ENCODE data around the gene RABGAP1L.
"Not testable (repeated sequence)": the region's sequence is repeated elsewhere in the genome, so short reads cannot be mapped to it uniquely, and the experiment has no call there.

Gene RABGAP1L

DNA sequence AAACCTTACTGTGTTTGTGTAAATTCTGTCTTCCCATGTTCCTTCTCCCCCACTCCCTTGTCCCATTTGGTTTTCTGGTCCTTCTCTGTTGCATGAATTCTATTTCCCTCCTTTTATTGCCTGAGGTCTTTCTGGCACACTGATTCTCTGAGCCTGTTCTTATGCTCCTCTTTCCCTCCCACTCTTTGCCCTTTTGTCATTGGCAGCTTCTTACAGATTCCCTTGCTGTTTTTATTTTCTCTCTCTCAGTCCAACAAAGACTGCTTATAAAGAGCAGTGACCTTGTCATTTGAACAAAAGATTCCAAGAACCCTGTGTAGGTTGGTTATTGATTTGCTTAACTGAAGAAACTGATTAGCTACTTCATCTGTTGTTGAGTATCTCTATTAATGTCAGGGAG lies 338.2 kb downstream of the RABGAP1L start:
- no peak for DNase-seq
- Histone ChIP-seq H3K9me3 (no peaks in the 10 kb centered on the region), H3K4me3 (ENCODE audit: low read depth, low read length) (no peak overlapping the region), H3K36me3 (no peaks in the 10 kb centered on the region), H3K4me1 (no peaks in the 10 kb centered on the region), H3K27me3 (no peaks in the 10 kb centered on the region)
- TF ChIP-seq, protein P1, sequence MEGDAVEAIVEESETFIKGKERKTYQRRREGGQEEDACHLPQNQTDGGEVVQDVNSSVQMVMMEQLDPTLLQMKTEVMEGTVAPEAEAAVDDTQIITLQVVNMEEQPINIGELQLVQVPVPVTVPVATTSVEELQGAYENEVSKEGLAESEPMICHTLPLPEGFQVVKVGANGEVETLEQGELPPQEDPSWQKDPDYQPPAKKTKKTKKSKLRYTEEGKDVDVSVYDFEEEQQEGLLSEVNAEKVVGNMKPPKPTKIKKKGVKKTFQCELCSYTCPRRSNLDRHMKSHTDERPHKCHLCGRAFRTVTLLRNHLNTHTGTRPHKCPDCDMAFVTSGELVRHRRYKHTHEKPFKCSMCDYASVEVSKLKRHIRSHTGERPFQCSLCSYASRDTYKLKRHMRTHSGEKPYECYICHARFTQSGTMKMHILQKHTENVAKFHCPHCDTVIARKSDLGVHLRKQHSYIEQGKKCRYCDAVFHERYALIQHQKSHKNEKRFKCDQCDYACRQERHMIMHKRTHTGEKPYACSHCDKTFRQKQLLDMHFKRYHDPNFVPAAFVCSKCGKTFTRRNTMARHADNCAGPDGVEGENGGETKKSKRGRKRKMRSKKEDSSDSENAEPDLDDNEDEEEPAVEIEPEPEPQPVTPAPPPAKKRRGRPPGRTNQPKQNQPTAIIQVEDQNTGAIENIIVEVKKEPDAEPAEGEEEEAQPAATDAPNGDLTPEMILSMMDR (IDR thresholded peaks at IDR 0.05; ENCODE audit: low read depth, low read length), result no peak

DNA sequence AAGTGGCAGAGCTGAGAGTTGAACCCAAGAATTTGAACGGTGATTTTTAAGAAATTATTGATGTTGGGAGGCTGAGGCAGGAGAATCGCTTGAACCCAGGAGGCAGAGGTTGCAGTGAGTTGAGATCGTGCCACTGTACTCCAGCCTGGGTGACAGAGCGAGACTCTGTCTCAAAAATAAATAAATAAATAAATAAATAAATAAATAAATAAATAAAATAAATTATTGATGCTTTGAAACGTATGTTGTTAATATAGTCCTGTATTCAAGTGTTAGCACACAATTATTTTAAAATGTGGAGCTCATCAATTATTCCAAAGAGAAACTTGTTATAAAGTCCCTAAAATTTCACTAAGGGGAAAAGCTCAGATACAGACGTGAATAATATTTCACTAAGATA lies 357.4 kb downstream of the RABGAP1L start:
- H3K4me3 ChIP-seq (ENCODE audit: low read depth, low read length); H3K4me1 ChIP-seq; H3K36me3 ChIP-seq; DNase-seq; H3K9me3 ChIP-seq; H3K27me3 ChIP-seq: not testable (repeated sequence)

DNA sequence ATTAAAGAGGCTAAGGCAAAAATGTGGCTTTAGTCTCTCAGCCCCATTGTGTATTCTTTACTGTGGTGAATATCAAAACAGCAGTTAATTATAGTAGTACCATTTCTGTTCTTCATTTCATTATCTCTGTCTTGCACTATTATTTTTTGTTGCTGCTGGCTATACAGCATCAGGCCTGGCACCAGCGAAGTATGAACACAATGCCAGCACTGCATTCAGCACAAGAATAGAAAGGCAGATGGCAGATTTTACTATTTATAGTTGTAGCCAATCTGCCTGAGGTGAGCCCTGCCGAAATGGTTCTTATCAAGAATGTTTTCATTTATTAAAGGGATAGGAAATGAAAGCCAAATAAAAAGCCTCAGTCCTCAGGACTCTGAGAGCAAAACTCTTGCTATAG lies 360.5 kb downstream of the RABGAP1L start:
- H3K9me3 ChIP-seq, result no peaks in the 10 kb centered on the region
- DNase-seq, result peak; percentile 66
- 0 out of 2 replicates have a peak overlapping the region, but pooled peaks have one; percentile 8 for H3K4me3 ChIP-seq (ENCODE audit: low read depth, low read length)
- no peaks in the 10 kb centered on the region for H3K27me3 ChIP-seq
- TF ChIP-seq, protein P1 (IDR thresholded peaks at IDR 0.05; ENCODE audit: low read depth, low read length), result no peak
- no peaks in the 10 kb centered on the region for H3K36me3 ChIP-seq
- no peaks in the 10 kb centered on the region for H3K4me1 ChIP-seq

DNA sequence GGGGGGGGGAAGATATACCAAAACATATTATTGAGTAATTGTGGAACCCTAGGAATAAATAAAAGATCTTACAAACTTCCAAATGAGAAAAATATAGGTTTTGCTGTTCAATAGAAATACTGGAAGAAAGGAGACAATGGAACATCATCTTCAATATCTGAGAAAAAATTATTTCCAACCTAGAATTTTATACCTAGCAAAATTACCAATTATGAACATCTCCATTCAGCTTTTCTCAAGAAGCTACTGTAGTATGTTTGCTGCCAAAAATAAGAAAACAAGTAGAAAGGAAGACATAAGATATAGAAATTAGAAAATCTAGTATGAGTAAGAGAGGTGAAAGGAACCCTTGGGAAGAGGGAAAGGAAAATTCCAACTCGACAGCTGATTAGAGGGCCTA lies 372.4 kb downstream of the RABGAP1L start:
- Histone ChIP-seq H3K9me3 (no peaks in the 10 kb centered on the region), H3K36me3 (no peaks in the 10 kb centered on the region), H3K27me3 (no peaks in the 10 kb centered on the region), H3K4me1 (no peaks in the 10 kb centered on the region), H3K4me3 (ENCODE audit: low read depth, low read length) (no peak overlapping the region)
- no peak for DNase-seq
- TF ChIP-seq, protein P1 (IDR thresholded peaks at IDR 0.05; ENCODE audit: low read depth, low read length), result no peak

DNA sequence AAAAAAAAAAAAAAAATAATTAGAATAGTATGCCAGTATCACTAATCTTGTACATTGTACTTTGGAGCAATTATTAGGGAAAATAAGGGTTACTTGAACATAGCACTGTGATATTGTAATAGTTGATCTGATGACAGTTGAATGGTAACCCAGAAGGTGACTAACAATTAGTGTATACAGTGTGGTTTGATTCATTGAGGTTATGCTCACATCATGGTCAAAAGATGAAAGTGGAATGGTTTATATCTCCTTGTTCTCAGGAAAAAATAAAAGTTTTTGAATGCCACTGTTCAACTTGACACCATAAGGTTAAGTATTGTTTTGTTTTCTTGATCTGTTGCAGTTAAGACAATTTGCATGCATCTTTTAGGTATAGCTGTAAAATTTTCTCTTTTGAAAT lies 375.5 kb downstream of the RABGAP1L start:
- Histone ChIP-seq H3K4me1 (no peaks in the 10 kb centered on the region), H3K4me3 (ENCODE audit: low read depth, low read length) (no peak overlapping the region), H3K27me3 (no peaks in the 10 kb centered on the region), H3K36me3 (no peaks in the 10 kb centered on the region), H3K9me3 (no peaks in the 10 kb centered on the region)
- no peak for DNase-seq
- TF ChIP-seq, protein P1 (IDR thresholded peaks at IDR 0.05; ENCODE audit: low read depth, low read length), result no peak

DNA sequence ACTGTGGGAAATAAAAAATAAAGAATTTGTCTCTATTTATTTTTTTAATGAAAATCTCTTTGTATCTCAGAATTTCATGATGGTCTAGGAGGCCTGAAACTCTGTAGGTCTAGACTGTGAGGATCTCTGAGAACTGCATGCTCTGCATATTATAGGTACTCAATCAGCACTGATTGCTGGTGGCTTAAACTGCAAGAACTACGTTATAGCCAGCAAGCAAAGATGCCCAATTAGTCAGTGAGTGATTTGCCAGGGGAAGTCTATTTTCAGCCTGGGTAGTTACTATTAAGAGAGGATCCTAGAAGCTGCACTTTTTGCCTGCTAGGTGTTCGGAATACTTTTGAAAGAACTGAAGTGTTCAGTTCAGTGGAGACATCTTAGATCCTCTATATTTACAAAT lies 375.9 kb downstream of the RABGAP1L start:
- no peaks in the 10 kb centered on the region for H3K4me1 ChIP-seq
- TF ChIP-seq, protein P1 (IDR thresholded peaks at IDR 0.05; ENCODE audit: low read depth, low read length), result no peak
- no peak for DNase-seq
- H3K9me3 ChIP-seq, result no peaks in the 10 kb centered on the region
- H3K27me3 ChIP-seq, result no peaks in the 10 kb centered on the region
- no peak overlapping the region for H3K4me3 ChIP-seq (ENCODE audit: low read depth, low read length)
- no peaks in the 10 kb centered on the region for H3K36me3 ChIP-seq

DNA sequence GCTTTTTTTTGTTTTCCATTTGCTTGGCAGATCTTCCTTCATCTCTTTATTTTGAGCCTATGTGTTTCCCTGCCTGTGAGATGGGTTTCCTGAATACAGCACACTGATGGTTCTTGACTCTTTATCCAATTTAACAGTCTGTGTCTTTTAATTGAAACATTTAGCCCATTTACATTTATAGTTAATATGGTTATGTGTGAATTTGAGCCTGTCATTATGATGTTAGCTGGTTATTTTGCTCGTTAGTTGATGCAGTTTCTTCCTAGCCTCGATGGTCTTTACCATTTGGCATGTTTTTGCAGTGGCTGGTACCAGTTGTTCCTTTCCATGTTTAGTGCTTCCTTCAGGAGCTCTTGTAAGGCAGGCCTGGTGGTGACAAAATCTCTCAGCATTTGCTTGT lies 384.1 kb downstream of the RABGAP1L start:
- H3K4me3 ChIP-seq (ENCODE audit: low read depth, low read length); H3K9me3 ChIP-seq; H3K4me1 ChIP-seq; H3K27me3 ChIP-seq; DNase-seq; H3K36me3 ChIP-seq: not testable (repeated sequence)

Measured in BE2C (cell line).